Stomach smooth muscle (tissue), 2 donors: ENCODE results near the gene UTP3.
"Not testable (repeated sequence)": the region's sequence is repeated elsewhere in the genome, so short reads cannot be mapped to it uniquely, and the experiment has no call there.

Experiments used
- H3K27ac ChIP-seq: one replicate; pipeline ENCODE4 v1.7.0; 2013; ENCODE audit warnings: mild to moderate bottlenecking, low read length, inconsistent platforms
- H3K27me3 ChIP-seq, 2 donors: one replicate each; pipeline ENCODE4 v1.7.0; 2013; ENCODE audit warnings: low read length in 2 of 2; ENCODE audit not compliant: insufficient read depth in 2 of 2, control insufficient read depth in 1 of 2
- H3K36me3 ChIP-seq, 2 donors: one replicate each; pipeline ENCODE4 v1.7.0; 2013; ENCODE audit warnings: low read length in 2 of 2; ENCODE audit not compliant: control insufficient read depth in 2 of 2, insufficient read depth in 2 of 2
- H3K4me1 ChIP-seq: one replicate; pipeline ENCODE4 v1.7.0; 2013; ENCODE audit warnings: low read length; ENCODE audit not compliant: control insufficient read depth, insufficient read depth
- H3K4me3 ChIP-seq, 2 donors: one replicate each; pipeline ENCODE4 v1.7.0; 2013; ENCODE audit warnings: low read length in 2 of 2
- H3K9ac ChIP-seq, 2 donors: one replicate each; pipeline ENCODE4 v1.7.0; 2013; ENCODE audit warnings: low read length in 2 of 2, mild to moderate bottlenecking in 1 of 2
- H3K9me3 ChIP-seq, 2 donors: one replicate each; pipeline ENCODE4 v1.7.0; 2013; ENCODE audit warnings: low read length in 2 of 2; ENCODE audit not compliant: control insufficient read depth in 2 of 2
- donor health status: healthy.
- donor health status: Pancreatic carcinoma.

UTP3 gene

GRCh38 chr4:70667740-70668535 lies 20.4 kb upstream of the UTP3 start:
- no peaks in the 10 kb centered on the region for H3K27me3 ChIP-seq
- H3K9me3 ChIP-seq: no peaks in the 10 kb centered on the region
- H3K27ac ChIP-seq: no peak overlapping the region
- H3K4me3 ChIP-seq: no peak overlapping the region
- H3K36me3 ChIP-seq: no peaks in the 10 kb centered on the region
- H3K9ac ChIP-seq: no peak overlapping the region
- H3K4me1 ChIP-seq: no peaks in the 10 kb centered on the region

DNA sequence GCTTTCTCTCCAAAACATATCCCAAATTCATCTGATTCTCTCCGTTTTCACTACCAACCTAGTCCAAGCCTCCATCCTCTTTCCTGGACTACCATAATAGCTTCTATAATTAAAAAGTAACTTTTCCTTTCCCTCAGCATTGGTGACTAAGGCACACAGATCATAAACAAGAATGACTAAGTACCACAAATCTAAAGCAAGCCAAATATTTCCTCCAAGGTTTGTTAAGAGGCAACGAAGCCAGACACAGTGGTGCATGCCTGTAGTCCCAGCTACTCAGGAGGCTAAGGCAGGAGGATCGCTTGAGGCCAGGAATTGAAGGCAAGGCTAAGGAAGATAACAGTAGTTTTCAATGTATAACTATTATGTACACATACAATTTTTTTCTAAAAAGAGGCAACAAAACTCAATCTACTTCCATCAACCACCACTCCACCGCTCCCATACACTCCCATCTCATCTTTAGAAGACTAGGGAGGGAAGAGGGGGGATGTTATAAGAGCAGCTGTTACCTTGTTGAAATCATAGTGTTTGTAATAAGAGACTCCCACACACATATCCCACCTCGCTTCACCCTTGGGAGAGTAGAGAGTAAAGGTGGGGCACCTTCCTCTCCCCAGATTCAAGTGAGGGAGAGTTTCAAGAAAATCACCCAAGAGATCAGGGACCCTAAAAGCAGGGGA lies 17.9 kb upstream of the UTP3 start:
- no peak overlapping the region for H3K27ac ChIP-seq
- H3K4me1 ChIP-seq: no peaks in the 10 kb centered on the region
- no peak overlapping the region for H3K4me3 ChIP-seq
- H3K27me3 ChIP-seq: no peaks in the 10 kb centered on the region
- H3K9me3 ChIP-seq: no peaks in the 10 kb centered on the region
- no peaks in the 10 kb centered on the region for H3K36me3 ChIP-seq
- H3K9ac ChIP-seq: no peak overlapping the region

DNA sequence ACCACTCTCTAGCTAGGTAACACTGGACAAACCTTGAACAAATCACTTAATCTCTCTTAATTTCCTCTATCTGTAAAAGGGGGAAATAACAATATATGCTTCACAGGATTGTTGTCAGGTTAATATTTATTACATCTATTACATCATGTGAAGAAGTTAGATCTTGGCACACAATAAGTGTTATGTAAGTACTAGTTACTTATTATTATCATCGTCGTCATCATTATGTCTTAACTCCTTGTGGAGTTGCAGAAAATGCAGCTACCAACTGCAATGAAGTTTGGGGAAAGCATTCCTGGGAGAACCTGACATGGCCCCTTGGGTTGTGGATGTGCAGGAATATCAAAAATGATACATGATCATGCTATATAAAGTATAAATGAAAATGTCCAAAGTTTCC lies 17.2 kb upstream of the UTP3 start:
- Histone ChIP-seq H3K9me3 (no peaks in the 10 kb centered on the region), H3K27ac (no peak overlapping the region), H3K9ac (no peak overlapping the region), H3K4me3 (no peak overlapping the region), H3K27me3 (no peaks in the 10 kb centered on the region), H3K36me3 (no peaks in the 10 kb centered on the region), H3K4me1 (no peaks in the 10 kb centered on the region)

- H3K9me3 ChIP-seq: no peaks in the 10 kb centered on the region
- no peaks in the 10 kb centered on the region for H3K36me3 ChIP-seq
- no peaks in the 10 kb centered on the region for H3K4me1 ChIP-seq
- no peak overlapping the region for H3K9ac ChIP-seq
- no peak overlapping the region for H3K4me3 ChIP-seq
- no peak overlapping the region for H3K27ac ChIP-seq
- no peaks in the 10 kb centered on the region for H3K27me3 ChIP-seq
Measured at GRCh38 chr4:70674191-70674590, 14.1 kb upstream of the UTP3 start.

GRCh38 chr4:70674731-70675130 lies 13.6 kb upstream of the UTP3 start:
- no peaks in the 10 kb centered on the region for H3K9me3 ChIP-seq
- no peak overlapping the region for H3K4me3 ChIP-seq
- H3K36me3 ChIP-seq: no peaks in the 10 kb centered on the region
- H3K9ac ChIP-seq: no peak overlapping the region
- H3K27me3 ChIP-seq: no peaks in the 10 kb centered on the region
- H3K4me1 ChIP-seq: no peaks in the 10 kb centered on the region
- no peak overlapping the region for H3K27ac ChIP-seq

DNA sequence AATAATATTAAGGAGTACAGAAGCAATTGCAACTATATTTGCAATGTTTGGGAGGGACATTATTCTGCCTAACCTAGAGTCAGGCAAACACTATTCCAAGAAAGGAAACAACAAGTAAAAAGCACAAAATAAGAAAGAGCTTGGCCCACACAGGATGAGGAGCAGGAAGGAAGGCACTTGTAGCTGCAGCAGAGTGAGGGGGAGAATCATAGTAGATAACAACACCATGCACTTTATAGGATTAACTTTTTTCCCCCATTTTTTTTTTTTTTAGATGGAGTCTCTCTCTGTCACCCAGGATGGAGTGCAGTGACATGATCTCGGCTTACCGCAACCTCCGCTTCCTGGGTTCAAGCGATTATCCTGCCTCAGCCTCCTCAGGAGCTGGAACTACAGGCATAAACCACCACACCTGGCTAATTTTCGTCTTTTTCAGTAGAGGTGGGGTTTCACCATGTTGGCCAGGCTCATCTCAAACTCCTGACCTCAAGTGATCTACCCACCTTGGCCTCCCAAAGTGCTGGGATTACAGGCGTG lies 11.7 kb upstream of the UTP3 start:
- Histone ChIP-seq H3K9me3 (no peaks in the 10 kb centered on the region), H3K27ac (no peak overlapping the region), H3K9ac (no peak overlapping the region), H3K4me1 (no peaks in the 10 kb centered on the region), H3K4me3 (no peak overlapping the region), H3K36me3 (no peaks in the 10 kb centered on the region), H3K27me3 (no peaks in the 10 kb centered on the region)

DNA sequence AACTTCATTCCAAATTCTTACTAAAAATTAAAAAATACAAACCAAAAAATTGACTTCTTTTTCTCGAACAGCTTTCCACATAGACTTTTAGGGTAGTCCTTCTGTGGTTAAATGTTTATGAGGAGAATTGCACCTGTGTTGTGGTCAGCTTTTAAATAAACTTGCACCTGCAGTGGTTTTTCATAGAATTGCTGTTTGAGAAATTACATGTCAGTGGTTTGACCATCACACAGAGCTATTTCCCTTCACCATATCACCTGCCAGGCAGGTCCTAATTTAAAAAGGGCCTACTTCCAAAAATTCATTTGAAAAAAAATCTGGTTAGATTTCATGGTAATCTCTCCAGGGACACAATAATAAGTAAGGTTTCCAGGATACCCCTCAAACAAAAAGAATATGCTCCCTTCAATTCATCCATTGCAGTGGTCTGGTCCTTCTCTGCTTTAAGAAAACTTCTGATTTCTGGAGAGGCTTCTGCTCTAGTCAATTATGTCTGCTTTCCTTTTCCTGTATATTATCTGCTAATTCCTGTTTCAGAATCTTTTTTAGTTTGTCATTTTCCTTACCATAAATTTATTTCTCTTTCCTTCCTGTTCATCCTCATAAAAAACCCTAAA lies 9.8 kb upstream of the UTP3 start:
- no peak overlapping the region for H3K4me3 ChIP-seq

GRCh38 chr4:70680934-70681333 lies 7.4 kb upstream of the UTP3 start:
- Histone ChIP-seq H3K4me1 (no peaks in the 10 kb centered on the region), H3K27ac (no peak overlapping the region), H3K4me3 (no peak overlapping the region), H3K9ac (no peak overlapping the region), H3K36me3 (no peaks in the 10 kb centered on the region), H3K9me3 (no peaks in the 10 kb centered on the region), H3K27me3 (no peaks in the 10 kb centered on the region)

More for the DNA sequence above, 9.8 kb upstream of the UTP3 start:
- no peaks in the 10 kb centered on the region for H3K36me3 ChIP-seq
- H3K27ac ChIP-seq: no peak overlapping the region
- no peaks in the 10 kb centered on the region for H3K9me3 ChIP-seq
- no peak overlapping the region for H3K9ac ChIP-seq
- no peaks in the 10 kb centered on the region for H3K4me1 ChIP-seq
- no peaks in the 10 kb centered on the region for H3K27me3 ChIP-seq

DNA sequence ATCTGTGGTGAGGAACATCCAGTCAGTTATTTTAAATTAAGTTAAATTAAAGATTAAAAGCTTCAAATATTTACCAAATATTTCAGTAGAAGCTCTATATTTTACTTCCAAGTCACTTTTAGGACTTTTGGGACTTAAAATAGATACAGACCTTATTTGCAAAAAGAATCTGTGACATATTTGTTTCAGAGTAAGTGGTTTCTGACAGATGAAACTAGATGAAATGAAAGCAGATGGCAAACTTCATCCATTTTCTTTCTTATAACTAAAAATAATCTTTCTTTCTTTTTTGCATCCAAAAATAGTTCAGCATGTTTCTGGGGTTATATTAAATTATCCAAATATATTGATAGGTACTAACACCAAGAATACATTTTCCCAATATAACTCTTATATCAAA lies 6.6 kb upstream of the UTP3 start:
- no peaks in the 10 kb centered on the region for H3K27me3 ChIP-seq
- no peak overlapping the region for H3K27ac ChIP-seq
- H3K9me3 ChIP-seq: no peaks in the 10 kb centered on the region
- no peaks in the 10 kb centered on the region for H3K4me1 ChIP-seq
- H3K36me3 ChIP-seq: no peaks in the 10 kb centered on the region
- no peak overlapping the region for H3K4me3 ChIP-seq
- H3K9ac ChIP-seq: no peak overlapping the region

GRCh38 chr4:70682142-70682541 lies 6.2 kb upstream of the UTP3 start:
- H3K27ac ChIP-seq, H3K27me3 ChIP-seq, H3K36me3 ChIP-seq, H3K4me1 ChIP-seq, H3K9ac ChIP-seq, H3K9me3 ChIP-seq, H3K4me3 ChIP-seq: not testable (repeated sequence)
